H54 (cell line): Measurements from ENCODE around the gene APH1B.

ENCODE experiments used
- DNase-seq: peaks from one replicate; pipeline ENCODE4 v3.0.0; 2011; ENCODE audit warnings: low spot score, mixed read lengths; ENCODE audit not compliant: insufficient read length
- FAIRE-seq: peaks from 3 replicates; lab custom pipeline; 2011; peaks lifted over from hg19 to GRCh38; lab: Jason Lieb, UNC
- POLR2A ChIP-seq: IDR thresholded peaks from 2 replicates; pipeline ENCODE4 v1.6.1; 2011; ENCODE audit warnings: low read depth, mild to moderate bottlenecking, low read length

APH1B gene

DNA sequence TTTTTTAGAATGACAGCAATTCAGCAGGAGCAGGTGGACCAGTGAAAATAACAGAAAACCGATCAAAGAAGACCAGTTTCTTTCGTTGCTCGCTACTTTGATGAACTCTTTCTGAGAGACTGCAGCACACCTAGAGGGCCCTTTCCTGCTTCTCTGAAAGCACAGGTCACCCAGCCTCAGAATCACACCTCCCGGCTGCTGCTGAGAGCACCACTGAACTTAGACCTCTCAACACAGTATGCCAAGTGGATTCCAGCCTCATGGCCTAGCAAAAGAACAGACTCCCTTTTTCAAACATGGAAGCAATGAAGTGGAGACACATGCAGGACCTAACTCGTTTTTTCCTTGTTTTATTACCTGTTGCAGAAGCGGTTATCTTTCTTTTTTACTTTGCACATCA is 13.9 kb upstream of the APH1B start:
- TF ChIP-seq POLR2A = no peak
- DNase-seq (no peak), FAIRE-seq (no peak)

DNA sequence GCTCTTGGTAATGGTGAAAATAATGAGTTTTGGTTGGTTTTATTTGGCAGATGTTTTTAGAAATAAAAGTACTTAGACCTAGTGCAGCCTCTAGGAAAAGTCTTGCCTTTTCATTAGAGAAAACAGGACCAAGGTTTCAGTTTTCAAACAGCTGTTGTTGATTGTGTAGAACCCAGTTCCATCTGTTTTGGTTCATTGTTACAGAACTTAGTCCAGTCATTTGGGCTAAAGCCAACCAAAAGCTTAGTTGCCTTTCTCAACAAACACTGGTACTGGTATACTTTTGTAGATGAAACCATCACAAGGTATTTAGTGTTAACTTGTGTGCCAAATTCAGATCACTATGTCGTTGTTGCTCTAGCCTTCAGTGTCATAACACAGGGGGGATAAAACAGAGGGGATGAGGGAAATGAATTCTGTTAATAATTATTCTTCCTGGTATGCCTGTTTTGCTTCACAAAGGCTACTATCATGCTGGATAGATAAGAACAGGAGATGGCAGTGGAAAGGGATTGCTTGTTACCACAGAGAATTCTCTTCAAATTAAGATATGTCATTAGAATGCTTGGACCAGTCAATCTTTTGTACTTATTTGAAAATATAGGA is 12.6 kb upstream of the APH1B start:
- DNase-seq (no peak), FAIRE-seq (no peak)
- no peak for TF ChIP-seq POLR2A

DNA sequence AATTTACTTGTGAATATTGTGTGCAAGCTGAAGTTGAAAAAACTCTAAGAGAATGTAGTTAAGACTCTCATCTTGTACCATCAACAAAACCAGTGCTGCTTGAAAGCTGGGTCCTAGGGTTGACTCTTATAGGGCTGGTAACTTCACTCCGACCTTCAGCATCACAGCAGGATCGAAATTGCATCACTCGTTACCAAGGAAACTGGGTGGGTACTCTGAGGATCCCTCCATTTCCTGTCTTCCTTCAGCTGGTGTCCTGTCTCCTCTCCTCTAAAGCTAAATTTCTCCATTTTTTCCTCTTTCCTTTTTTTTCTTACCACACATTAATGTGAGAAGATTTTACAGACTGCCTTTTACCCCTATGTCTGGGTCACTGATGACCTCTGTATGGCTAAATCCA is 3.0 kb upstream of the APH1B start:
- DNase-seq = no peak
- no peak for FAIRE-seq

DNA sequence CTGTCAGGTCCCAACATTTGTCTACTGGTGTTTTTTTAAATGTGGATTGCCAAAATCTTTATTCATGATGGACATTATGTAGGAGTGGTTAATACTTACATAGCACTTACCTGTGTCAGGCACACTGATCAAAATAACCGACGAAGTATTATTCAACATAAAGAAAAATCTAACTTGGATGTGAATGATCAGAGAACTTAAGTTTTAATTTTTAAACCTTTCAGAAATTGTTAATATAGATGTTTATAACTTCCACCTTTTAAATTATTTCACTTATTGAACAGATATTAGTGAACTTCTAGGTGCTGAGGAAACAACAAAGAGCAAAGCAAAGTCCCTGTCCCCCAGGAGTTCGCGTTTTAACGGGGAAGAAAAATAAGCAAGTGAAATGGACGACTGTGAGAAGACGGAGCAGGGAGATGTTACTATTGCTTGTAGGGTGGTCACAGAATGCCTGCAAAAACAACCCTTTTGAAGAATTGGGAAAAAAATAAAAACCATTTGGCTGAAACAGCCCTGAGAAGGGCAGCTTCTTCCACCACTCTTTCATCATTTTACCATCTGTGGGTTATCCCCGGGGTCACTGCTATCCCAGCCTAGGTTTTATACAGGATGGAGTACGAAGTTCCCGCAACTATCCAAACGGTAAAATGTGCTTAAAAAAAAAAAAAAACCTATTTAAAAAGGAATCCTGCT is 915 bp upstream of the APH1B start:
- TF ChIP-seq POLR2A = no peak

More for the DNA sequence above, 3.0 kb upstream of the APH1B start:
- TF ChIP-seq POLR2A = no peak

DNA sequence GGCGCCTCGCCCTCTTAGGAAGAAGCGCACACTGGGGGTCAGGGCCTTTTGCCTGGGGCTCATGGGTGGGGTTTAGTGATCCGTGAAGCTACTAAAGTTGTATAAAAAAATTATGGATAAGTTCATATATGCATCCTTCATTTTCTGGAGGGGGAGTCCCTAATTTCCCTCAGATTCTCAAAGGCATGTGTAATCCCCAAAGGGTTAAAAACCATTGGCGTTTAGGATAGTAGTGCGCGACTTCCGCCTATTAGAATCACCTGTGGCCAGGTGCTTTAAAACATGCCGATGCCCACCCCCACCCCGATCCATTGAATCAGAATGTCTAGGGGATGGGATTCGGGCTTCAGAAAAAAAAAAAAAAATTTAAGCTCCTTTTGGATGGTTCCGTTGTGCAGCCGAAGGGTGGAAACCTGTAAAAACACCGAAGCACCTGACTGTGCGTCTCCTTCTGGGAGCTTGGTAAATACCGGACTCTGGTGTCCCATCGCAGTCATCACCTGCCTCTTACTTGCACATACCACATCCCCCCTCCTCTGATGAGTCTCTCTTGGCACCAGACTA is 570 bp downstream of the APH1B start:
- TF ChIP-seq POLR2A = no peak
- DNase-seq (no peak), FAIRE-seq (no peak)

More for the DNA sequence above, 915 bp upstream of the APH1B start:
- DNase-seq (no peak), FAIRE-seq (no peak)

DNA sequence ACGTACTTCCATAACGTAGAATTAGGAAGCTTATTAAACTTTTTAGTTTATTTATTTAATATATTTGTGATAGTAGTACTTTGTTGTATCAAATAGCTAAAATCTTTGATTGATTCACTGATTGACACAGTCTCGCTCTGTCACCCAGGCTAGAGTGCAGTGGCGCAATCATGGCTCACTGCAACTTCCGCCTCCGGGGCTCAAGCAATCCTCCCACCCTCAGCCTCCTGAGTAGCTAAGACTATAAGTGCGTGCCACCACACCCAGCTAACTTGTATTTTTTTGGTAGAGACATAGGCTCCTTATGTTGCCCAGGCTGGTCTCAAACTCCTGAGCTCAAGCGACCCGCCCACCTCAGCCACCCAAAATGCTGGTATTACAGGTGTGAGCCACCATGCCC is 5.7 kb downstream of the APH1B start:
- FAIRE-seq (no peak), DNase-seq (no peak)
- no peak for TF ChIP-seq POLR2A

DNA sequence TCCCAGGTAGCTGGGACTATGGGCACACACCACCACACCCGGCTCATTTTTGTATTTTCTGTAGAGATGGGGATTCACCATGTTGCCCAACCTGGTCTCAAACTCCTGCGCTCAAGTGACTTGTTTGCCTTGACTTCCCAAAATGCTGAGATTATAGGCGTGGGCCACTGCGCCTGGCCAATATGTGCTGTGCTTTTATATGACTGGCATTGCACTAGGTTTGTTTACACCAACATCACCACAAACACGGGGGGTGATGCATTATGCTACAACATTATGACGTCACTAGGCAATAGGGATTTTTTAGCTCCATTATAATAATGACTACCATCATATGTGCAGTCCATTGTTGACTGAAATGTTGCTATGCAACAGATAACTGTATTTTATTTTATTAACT is 6.9 kb downstream of the APH1B start:
- TF ChIP-seq POLR2A = no peak
- FAIRE-seq (no peak), DNase-seq (no peak)

DNA sequence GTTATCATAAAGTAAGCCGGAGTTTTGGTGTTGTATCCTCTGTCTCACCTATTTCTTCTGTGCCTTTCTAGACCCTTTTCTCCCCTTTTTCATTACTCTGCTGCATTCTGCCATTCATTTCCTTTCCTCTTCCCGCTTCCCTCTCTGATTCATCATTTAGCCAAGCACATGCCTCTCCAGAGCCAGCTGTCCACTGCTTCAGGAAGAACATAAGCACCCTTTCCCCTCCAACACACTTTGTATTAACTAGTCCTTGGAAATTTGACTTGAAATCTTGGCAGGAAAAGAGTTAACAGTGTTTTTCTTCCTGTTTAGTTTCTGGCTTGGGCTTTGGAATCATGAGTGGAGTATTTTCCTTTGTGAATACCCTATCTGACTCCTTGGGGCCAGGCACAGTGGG is 9.7 kb downstream of the APH1B start:
- no peak for TF ChIP-seq POLR2A
- FAIRE-seq (no peak), DNase-seq (no peak)

DNA sequence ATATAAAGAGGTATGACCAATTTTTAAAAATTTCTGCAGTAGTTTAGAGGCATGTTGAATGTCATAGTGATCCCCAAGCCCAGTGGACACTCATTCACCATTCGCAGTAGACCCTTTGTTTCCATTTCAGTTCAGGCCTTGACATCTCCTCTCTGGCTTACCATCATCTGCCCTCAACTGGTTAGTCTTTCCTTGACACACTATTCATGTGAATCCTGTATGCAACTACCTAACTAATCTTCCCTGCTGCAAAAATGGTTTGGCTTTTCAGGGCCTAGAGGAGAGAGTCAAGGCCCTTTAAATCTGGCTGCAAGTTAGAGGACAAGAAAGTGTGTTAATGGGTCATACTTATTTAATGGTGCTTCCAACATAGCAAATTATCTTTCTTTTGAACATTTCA is 10.9 kb downstream of the APH1B start:
- FAIRE-seq = no peak
- DNase-seq = no peak
- no peak for TF ChIP-seq POLR2A

DNA sequence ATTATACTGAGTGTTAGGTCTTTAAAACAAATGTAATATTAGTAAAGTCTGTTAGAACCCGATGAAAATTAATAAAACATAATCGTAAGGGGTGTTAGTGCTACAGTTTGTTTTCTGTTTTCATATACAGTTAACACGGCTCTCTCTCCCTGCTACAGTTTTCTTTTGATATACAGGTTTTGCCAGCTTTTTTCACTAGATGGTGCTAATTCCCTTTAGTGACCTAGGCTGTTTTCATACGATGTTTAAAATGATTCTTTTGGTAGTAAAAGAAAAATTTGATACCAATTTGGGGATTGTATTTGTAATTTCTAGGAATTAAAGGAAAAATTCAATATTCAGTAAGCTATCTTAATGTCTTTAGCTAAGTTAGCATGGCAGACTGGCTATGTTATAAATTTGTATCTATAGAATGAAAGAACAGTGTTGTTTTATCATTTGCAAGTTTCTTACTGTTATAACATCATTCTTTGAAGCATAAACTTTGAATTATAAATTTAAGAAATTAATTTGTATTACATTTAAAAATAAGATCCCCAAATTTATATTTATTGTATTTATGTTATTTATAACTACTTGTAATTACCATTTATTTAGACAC is 11.5 kb downstream of the APH1B start:
- peak; percentile 6 for FAIRE-seq
- no peak for DNase-seq
- TF ChIP-seq POLR2A = no peak

DNA sequence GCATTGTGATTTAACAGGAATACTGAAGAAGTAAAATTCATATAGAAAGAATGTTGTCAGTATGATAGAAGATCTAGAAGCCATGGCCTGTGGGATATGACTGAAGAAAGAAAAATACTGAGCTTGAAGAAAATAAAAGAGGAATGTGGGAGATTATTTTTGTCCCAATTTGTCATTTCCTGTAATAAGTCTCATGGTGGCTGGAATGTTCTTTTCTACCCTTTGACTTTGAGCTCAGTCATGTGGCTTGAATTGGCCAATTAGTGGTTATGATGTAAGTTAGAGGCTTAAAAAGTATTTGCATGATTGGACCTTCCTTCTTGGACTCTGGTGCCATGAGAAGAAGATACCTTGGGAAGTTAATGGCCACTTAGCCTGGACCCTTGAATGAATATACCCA is 14.1 kb downstream of the APH1B start:
- DNase-seq (peak; percentile 23), FAIRE-seq (peak; percentile 38)
- TF ChIP-seq POLR2A = no peak

DNA sequence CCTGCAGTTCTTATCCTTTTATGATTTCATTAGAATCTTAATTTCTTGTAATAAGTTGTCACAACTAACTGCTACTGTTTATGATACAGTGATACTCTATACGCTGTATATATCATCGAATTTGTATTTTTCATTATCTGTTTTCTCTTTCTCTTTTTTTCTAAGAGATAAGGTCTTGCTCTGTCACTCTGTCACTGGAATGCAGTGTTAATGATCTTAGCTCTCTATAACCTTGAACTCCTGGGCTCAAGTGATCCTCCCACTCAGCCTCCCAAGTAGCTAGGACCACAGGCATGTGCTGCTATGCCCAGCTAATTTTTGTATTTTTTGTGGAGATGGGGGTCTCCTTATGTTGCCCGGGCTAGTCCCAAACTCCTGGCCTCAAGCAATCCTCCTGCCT is 14.8 kb downstream of the APH1B start:
- no peak for TF ChIP-seq POLR2A
- no peak for DNase-seq
- no peak for FAIRE-seq

DNA sequence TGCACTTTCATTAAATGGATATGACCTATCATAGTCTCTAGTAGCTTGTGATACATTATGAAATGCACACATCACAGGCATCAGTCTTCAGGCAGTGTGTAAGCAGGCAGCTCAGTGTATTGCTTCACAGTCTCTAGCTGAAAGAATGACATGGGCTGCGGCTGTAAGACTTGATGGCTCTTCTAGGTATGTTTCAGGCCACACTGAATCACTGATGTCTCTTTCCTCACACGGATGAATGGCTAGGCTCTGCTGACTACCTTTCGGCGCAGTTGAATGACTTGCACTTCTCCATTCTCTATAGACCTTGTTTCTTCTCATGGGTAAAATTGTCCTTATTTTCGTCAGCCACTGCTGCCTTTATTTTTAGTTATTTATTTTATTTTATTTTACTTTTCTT is 15.4 kb downstream of the APH1B start:
- no peak for TF ChIP-seq POLR2A
- DNase-seq = no peak
- FAIRE-seq = no peak

DNA sequence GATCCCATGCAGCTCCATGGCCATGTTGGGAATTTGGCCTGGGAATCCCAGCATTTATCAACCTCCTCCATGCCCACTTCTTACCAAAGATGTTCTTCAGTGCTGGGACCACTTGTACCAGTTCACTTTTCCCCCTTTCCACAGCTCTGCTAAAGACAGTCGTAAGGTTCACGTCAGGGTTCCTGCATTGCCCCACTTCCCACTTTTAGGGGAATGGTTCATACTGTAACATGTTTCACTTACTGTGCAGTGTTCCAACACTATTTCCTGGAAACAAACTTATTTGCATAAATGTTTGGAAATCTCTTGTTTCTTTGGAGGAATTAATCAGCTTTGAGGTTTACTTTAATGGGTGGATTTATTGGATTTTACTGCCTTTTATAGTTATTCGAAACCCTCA is 17.0 kb downstream of the APH1B start:
- no peak for DNase-seq
- TF ChIP-seq POLR2A = no peak
- no peak for FAIRE-seq

DNA sequence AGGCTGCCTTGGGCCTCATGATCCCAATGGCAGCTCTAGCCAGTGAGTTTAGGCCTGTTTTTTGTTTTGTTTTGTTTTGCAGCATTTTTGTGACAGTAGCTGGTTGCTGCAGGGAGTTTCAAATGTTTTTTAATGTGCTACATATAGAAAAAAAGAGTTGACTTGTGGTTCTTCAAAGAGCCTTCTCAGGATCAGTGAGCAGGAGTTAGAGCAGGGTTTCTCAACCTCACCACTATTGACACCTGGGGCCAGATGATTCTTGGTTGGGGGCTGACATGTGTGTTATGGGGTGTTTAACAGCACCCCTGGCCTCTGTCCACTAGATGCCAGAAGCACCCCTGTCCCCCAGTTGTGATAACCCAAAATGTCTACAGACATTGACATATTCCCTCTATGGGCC is 17.9 kb downstream of the APH1B start:
- no peak for DNase-seq
- TF ChIP-seq POLR2A = no peak
- no peak for FAIRE-seq

DNA sequence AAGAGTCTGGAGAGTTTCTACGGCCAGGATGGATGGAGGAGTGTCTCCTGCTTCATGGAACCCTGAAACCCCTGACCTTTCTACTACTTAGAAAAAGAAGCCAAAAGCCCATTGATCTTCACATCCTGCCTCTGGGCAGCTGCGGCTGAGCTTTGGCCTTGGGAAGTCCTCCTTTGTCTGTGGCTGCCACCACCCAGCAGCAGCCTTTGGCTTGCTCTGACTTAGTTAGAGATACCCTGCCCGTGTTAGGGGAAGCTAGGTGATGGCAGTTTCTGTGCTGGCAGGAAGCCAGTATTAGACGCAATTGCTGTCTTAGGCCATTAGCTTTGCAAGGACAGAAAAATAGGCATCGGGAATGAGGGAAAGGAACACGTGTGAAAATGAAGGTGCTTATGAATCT is 18.8 kb downstream of the APH1B start:
- FAIRE-seq (no peak), DNase-seq (no peak)
- no peak for TF ChIP-seq POLR2A
